K562 (cell line): ENCODE measurements around the gene MATK. TPM values are rescaled to one million over a fixed set of nuclear protein-coding genes. Genes with fewer than 3 reads are reported as not detected.

Experiments used
- ARHGAP35 ChIP-seq: fragments of 450-650 bp; IDR thresholded peaks from 2 replicates; pipeline ENCODE4 v1.6.1; 2018; ENCODE audit not compliant: partially characterized antibody
- BMI1 ChIP-seq: fragments of 150-350 bp; IDR thresholded peaks from 2 replicates; pipeline ENCODE4 v1.6.1; 2014; ENCODE audit warnings: low read length
- CCNT2 ChIP-seq: IDR thresholded peaks from 2 replicates; pipeline ENCODE4 v1.6.1; 2011; ENCODE audit warnings: borderline replicate concordance, low read depth, mild to moderate bottlenecking, moderate library complexity, mixed read lengths, low read length; ENCODE audit not compliant: insufficient read length; ENCODE audit errors: extremely low read depth
- CSDE1 ChIP-seq, 2 experiments: fragments of 450-650 bp; IDR thresholded peaks; 2 replicates each; pipeline ENCODE4 v1.6.1; 2016; ENCODE audit warnings: mild to moderate bottlenecking in 1 of 2
- ETV6 ChIP-seq, 3 experiments: fragments of 150-350 bp in 1 of 3; sonication (generic) in 1 of 3; formaldehyde crosslinking in 1 of 3; IDR thresholded peaks; 2 replicates each; pipeline versions ENCODE4 v1.6.1 to v1.8.0; 2014 to 2022; ENCODE audit warnings: borderline replicate concordance in 2 of 3, low read depth in 2 of 3, antibody characterized with exemption in 1 of 3, low read length in 1 of 3, mild to moderate bottlenecking in 1 of 3, missing genetic modification reagents in 1 of 3
- FOXJ3 ChIP-seq: sonication (generic); formaldehyde crosslinking; IDR thresholded peaks from 2 replicates; pipeline ENCODE4 v1.4.0; 2020; ENCODE audit warnings: mild to moderate bottlenecking, missing genetic modification reagents
- GABPA ChIP-seq: fragments of 200-800 bp; sonication (Bioruptor generic); conservative IDR thresholded peaks from 2 replicates; pipeline ENCODE4 v1.6.1; 2016; ENCODE audit warnings: low read depth, missing genetic modification characterization, missing compliant biosample characterization
- GTF2E2 ChIP-seq: fragments of 200-800 bp; sonication (Bioruptor generic); IDR thresholded peaks from 2 replicates; pipeline ENCODE4 v1.6.1; 2016; ENCODE audit warnings: missing genetic modification characterization, missing compliant biosample characterization
- HDAC2 ChIP-seq: fragments of 450-650 bp; IDR thresholded peaks from 2 replicates; pipeline ENCODE4 v1.6.1; 2016; ENCODE audit warnings: mild to moderate bottlenecking
- HMBOX1 ChIP-seq: sonication (generic); IDR thresholded peaks from 2 replicates; pipeline ENCODE4 v1.6.1; 2016
- IRF1 ChIP-seq: sonication (generic); formaldehyde crosslinking; IDR thresholded peaks from 2 replicates; pipeline ENCODE4 v1.8.0; 2022; ENCODE audit warnings: missing genetic modification reagents, mild to moderate bottlenecking, borderline replicate concordance
- MEF2D ChIP-seq: conservative IDR thresholded peaks from 2 replicates; pipeline ENCODE4 v1.6.1; 2016; ENCODE audit warnings: low read depth, missing genetic modification characterization, missing compliant biosample characterization
- MIER1 ChIP-seq: fragments of 450-650 bp; IDR thresholded peaks from 2 replicates; pipeline ENCODE4 v1.6.1; 2016; ENCODE audit warnings: antibody characterized with exemption, mild to moderate bottlenecking, low read depth
- MXD1 ChIP-seq: fragments of 250-450 bp; sonication (Bioruptor Pico); IDR thresholded peaks from 2 replicates; pipeline ENCODE4 v1.8.0; 2021; ENCODE audit warnings: borderline replicate concordance, mild to moderate bottlenecking, moderate library complexity; ENCODE audit not compliant: poor library complexity, severe bottlenecking
- OTX1 ChIP-seq: fragments of 450-650 bp; formaldehyde crosslinking; IDR thresholded peaks from 2 replicates; pipeline ENCODE4 v1.4.0; 2022; ENCODE audit warnings: mild to moderate bottlenecking
- PPARD ChIP-seq: fragments of 250-450 bp; sonication (Bioruptor Pico); IDR thresholded peaks from 2 replicates; pipeline ENCODE4 v1.8.0; 2022; ENCODE audit warnings: inconsistent platforms, mild to moderate bottlenecking, moderate library complexity
- RBM25 ChIP-seq: fragments of 200-400 bp; formaldehyde crosslinking; IDR thresholded peaks from 2 replicates; pipeline ENCODE4 v1.6.1; 2018; ENCODE audit warnings: low read length, low read depth, moderate library complexity; ENCODE audit not compliant: severe bottlenecking
- SIN3B ChIP-seq: fragments of 450-650 bp; IDR thresholded peaks from 2 replicates; pipeline ENCODE4 v1.6.1; 2017; ENCODE audit warnings: low read depth, mild to moderate bottlenecking, moderate library complexity
- TAF1 ChIP-seq: IDR thresholded peaks from 2 replicates; pipeline ENCODE4 v1.6.1; 2011; ENCODE audit warnings: mild to moderate bottlenecking, low read length, moderate library complexity; ENCODE audit not compliant: insufficient read depth, control insufficient read depth, severe bottlenecking; ENCODE audit errors: extremely low read depth
- ZBTB9 ChIP-seq: fragments of 450-650 bp; formaldehyde crosslinking; IDR thresholded peaks from 2 replicates; pipeline ENCODE4 v1.4.0; 2020; ENCODE audit warnings: mild to moderate bottlenecking, moderate library complexity
- ZNF24 ChIP-seq: fragments of 450-650 bp; IDR thresholded peaks from 2 replicates; pipeline ENCODE4 v1.6.1; 2016
- ZNF518B ChIP-seq: fragments of 250-450 bp; sonication (Bioruptor Pico); IDR thresholded peaks from 2 replicates; pipeline ENCODE4 v1.5.0; 2021; ENCODE audit warnings: mild to moderate bottlenecking, moderate library complexity
- polyA plus RNA-seq, 8 experiments: library from polyadenylated mRNA; depleted of rRNA in 4 of 8; stranded (reverse) in 5 of 8; unstranded in 3 of 8; fragments of >200 nt; fragmentation: Nextera tagmentation in 2 of 8; fragmentation: Illumina TruSeq in 1 of 8; extraction: Ambion mirVana in 2 of 8; extraction: Trizol in 1 of 8; gene quantifications; 2 replicates each; pipeline versions ENCODE4 v1.2.1 to v1.2.3, GENCODE V29; 2011 to 2014; ENCODE audit warnings: inconsistent platforms in 1 of 8, missing spikeins in 1 of 8
- total RNA-seq, 7 experiments: library from RNA; depleted of rRNA in 6 of 7; stranded (reverse); fragments of >200 nt in 6 of 7; fragmentation: Illumina TruSeq in 2 of 7; extraction: Trizol in 2 of 7; gene quantifications; 2 replicates each; pipeline versions ENCODE4 v1.2.1 to v1.2.3, GENCODE V29; 2011 to 2021; ENCODE audit warnings: low replicate concordance in 1 of 7

MATK gene
- total and polyA plus RNA-seq, 9 of the 15 experiments (the other 6 are each of a cell fraction or from before 2014, with no cell fraction given), result 0.08 to 41.5 (median 21.4) TPM

GRCh38 chr19:3760871-3761361, 25.3 kb downstream of the MATK start (continued):
- TF ChIP-seq IRF1 (CRISPR knock-in tag) (no peak), TAF1 (no peak), GABPA (tag) (no peak), PPARD (no peak), MIER1 (0 out of 2 replicates have a peak, but pooled peaks have one; percentile 29), OTX1 (no peak), FOXJ3 (no peak), ZBTB9 (no peak), SIN3B (no peak), HMBOX1 (no peak), MXD1 (CRISPR knock-in tag) (no peak), CSDE1 (IDR thresholded peaks at IDR 0.05) (no peak), RBM25 (peak; percentile 79), ZNF24 (no peak), MEF2D (no peak), ZNF518B (CRISPR knock-in tag) (no peak), CCNT2 (no peak), BMI1 (no peak), ETV6 (IDR thresholded peaks at IDR 0.05; ENCODE audit: borderline replicate concordance in 1 of 2, low read depth in 2 of 2, low read length in 1 of 2) (no peak), ETV6 (CRISPR knock-in tag; IDR thresholded peaks at IDR 0.05; ENCODE audit: borderline replicate concordance) (no peak), ARHGAP35 (peak; percentile 40), GTF2E2 (0 out of 2 replicates have a peak, but pooled peaks have one; percentile 8), HDAC2 (peak; percentile 90)
